Small intestine (tissue), 7 donors: Measurements from ENCODE around the gene MCMBP. TPM values are rescaled to one million over a fixed set of nuclear protein-coding genes. Genes with fewer than 3 reads are reported as not detected.
"Not testable (repeated sequence)": the region's sequence is repeated elsewhere in the genome, so short reads cannot be mapped to it uniquely, and the experiment has no call there.

Source experiments
- DNase-seq, 2 donors: peaks; one replicate each; pipeline versions ENCODE4 v3.0.0 to v3.0.0-alpha.2; 2013
- FAIRE-seq: peaks from 2 replicates; lab custom pipeline; 2012; peaks lifted over from hg19 to GRCh38; lab: Jason Lieb, UNC
- H3K27ac ChIP-seq, 3 donors: one replicate each; pipeline ENCODE4 v1.5.1; 2013; ENCODE audit warnings: low read length in 2 of 3, mild to moderate bottlenecking in 2 of 3, control low read depth in 1 of 3, inconsistent platforms in 1 of 3, low read depth in 1 of 3, moderate library complexity in 1 of 3
- H3K27me3 ChIP-seq, 3 donors: one replicate each; pipeline ENCODE4 v1.6.1; 2013; ENCODE audit warnings: low read length in 3 of 3, inconsistent platforms in 1 of 3; ENCODE audit not compliant: control insufficient read depth in 3 of 3, insufficient read depth in 3 of 3
- H3K36me3 ChIP-seq, 3 donors: one replicate each; pipeline ENCODE4 v1.6.1; 2013; ENCODE audit warnings: low read length in 3 of 3, inconsistent platforms in 1 of 3, low read depth in 1 of 3, mild to moderate bottlenecking in 1 of 3, moderate library complexity in 1 of 3; ENCODE audit not compliant: control insufficient read depth in 3 of 3, insufficient read depth in 2 of 3
- H3K4me1 ChIP-seq, 3 donors: one replicate each; pipeline ENCODE4 v1.6.1; 2013; ENCODE audit warnings: low read length in 2 of 3, inconsistent platforms in 1 of 3, low read depth in 1 of 3, mild to moderate bottlenecking in 1 of 3, moderate library complexity in 1 of 3; ENCODE audit not compliant: control insufficient read depth in 3 of 3, insufficient read depth in 2 of 3
- H3K4me3 ChIP-seq, 3 donors: one replicate each; pipeline ENCODE4 v1.5.1; 2013; ENCODE audit warnings: low read length in 3 of 3, control low read depth in 1 of 3, inconsistent platforms in 1 of 3, low read depth in 1 of 3, mild to moderate bottlenecking in 1 of 3, moderate library complexity in 1 of 3
- H3K9me3 ChIP-seq, 2 donors: one replicate each; pipeline ENCODE4 v1.6.1; 2013; ENCODE audit warnings: low read depth in 1 of 2, low read length in 1 of 2; ENCODE audit not compliant: control insufficient read depth in 2 of 2, insufficient read depth in 1 of 2
- WGBS, 3 donors: extraction: QIAGEN DNeasy Blood & Tissue Kit; methylation state at CpG; one replicate each; pipeline ENCODE4 v1.1.7; 2013; 5-methylcytosine and 5-hydroxymethylcytosine counted together
- polyA plus RNA-seq, 4 donors: library from polyadenylated mRNA; stranded (reverse) in 3 of 4; unstranded in 1 of 4; fragments of 200-250 nt in 3 of 4; fragments of 120-200 nt in 1 of 4; gene quantifications; one replicate each; pipeline versions ENCODE4 v1.2.1 to v1.2.3, GENCODE V29; 2013
- donor health status: healthy with polysubstance abuse.
- donor health status: control.
- donor health status: control.
- donor health status: Bipolar disorder and iron deficiency.
- donor health status: healthy.

The MCMBP gene
- polyA plus RNA-seq, 4 donors, result 21.5 to 37.6 (median 25.8) TPM

GRCh38 chr10:119871881-119872609, 598 bp downstream of the MCMBP start:
- H3K4me3 ChIP-seq, result peak overlapping the region; percentile 88 to 97 (median 94)
- 0 to 1% (median 0%) methylated on average over 28 to 56 of the region's 56 CpGs for WGBS, 3 donors
- peak overlapping the region; percentile 74 to 92 (median 82) for H3K27ac ChIP-seq
- no peaks in the 10 kb centered on the region for H3K9me3 ChIP-seq
- DNase-seq (peak; percentile 66 to 85), FAIRE-seq (no peak)
- peaks cover 3 to 6% (median 3%) of the 10 kb centered on the region in 3 donors for H3K4me1 ChIP-seq
- H3K36me3 ChIP-seq, result no peaks in the 10 kb centered on the region
- no peaks in the 10 kb centered on the region for H3K27me3 ChIP-seq

- WGBS, 3 donors, result 78 to 81% (median 80%) methylated on average over 4 of the region's 4 CpGs
- not testable (repeated sequence) for H3K9me3 ChIP-seq, H3K36me3 ChIP-seq, H3K27me3 ChIP-seq, FAIRE-seq, H3K4me1 ChIP-seq, DNase-seq, H3K4me3 ChIP-seq, H3K27ac ChIP-seq
Measured at GRCh38 chr10:119869398-119869797, 3.2 kb downstream of the MCMBP start.

- H3K4me3 ChIP-seq, result no peak overlapping the region
- H3K27me3 ChIP-seq, result no peaks in the 10 kb centered on the region
- FAIRE-seq (no peak), DNase-seq (no peak)
- no peak overlapping the region for H3K27ac ChIP-seq
- peaks cover 0 to 3% of the 10 kb centered on the region in 2 donors for H3K9me3 ChIP-seq
- peaks cover 0 to 3% (median 0%) of the 10 kb centered on the region in 3 donors for H3K4me1 ChIP-seq
- peaks cover 0 to 2% (median 0%) of the 10 kb centered on the region in 3 donors for H3K36me3 ChIP-seq
- WGBS, 3 donors, result 84 to 88% (median 84%) methylated on average over 7 of the region's 7 CpGs
Measured at GRCh38 chr10:119867317-119867716, 5.3 kb downstream of the MCMBP start.

- H3K27me3 ChIP-seq, result no peaks in the 10 kb centered on the region
Measured at GRCh38 chr10:119865699-119866240, 6.9 kb downstream of the MCMBP start.

GRCh38 chr10:119863951-119864565, 8.6 kb downstream of the MCMBP start:
- H3K9me3 ChIP-seq, result peaks cover 0 to 3% of the 10 kb centered on the region in 2 donors
- no peak overlapping the region for H3K4me3 ChIP-seq
- WGBS, 3 donors, result 47 to 60% (median 56%) methylated on average over 4 of the region's 4 CpGs
- H3K36me3 ChIP-seq, result peaks cover 0 to 6% (median 0%) of the 10 kb centered on the region in 3 donors
- DNase-seq (no peak), FAIRE-seq (no peak)
- no peaks in the 10 kb centered on the region for H3K4me1 ChIP-seq
- no peaks in the 10 kb centered on the region for H3K27me3 ChIP-seq
- no peak overlapping the region for H3K27ac ChIP-seq

More at GRCh38 chr10:119865699-119866240, 6.9 kb downstream of the MCMBP start:
- Histone ChIP-seq H3K27ac (no peak overlapping the region), H3K4me3 (no peak overlapping the region), H3K9me3 (peaks cover 0 to 3% of the 10 kb centered on the region in 2 donors), H3K4me1 (no peaks in the 10 kb centered on the region), H3K36me3 (peaks cover 0 to 6% (median 0%) of the 10 kb centered on the region in 3 donors)
- FAIRE-seq (no peak), DNase-seq (no peak)
- 90 to 94% (median 93%) methylated on average over 6 of the region's 6 CpGs for WGBS, 3 donors

GRCh38 chr10:119862524-119862923, 10.1 kb downstream of the MCMBP start:
- FAIRE-seq, result no peak

GRCh38 chr10:119860866-119861607, 11.6 kb downstream of the MCMBP start:
- Histone ChIP-seq H3K4me3 (no peak overlapping the region), H3K4me1 (no peaks in the 10 kb centered on the region), H3K27ac (no peak overlapping the region), H3K27me3 (no peaks in the 10 kb centered on the region), H3K36me3 (peaks cover 0 to 9% (median under 1%) of the 10 kb centered on the region in 3 donors), H3K9me3 (peaks cover 0 to 3% of the 10 kb centered on the region in 2 donors)
- 64 to 70% (median 68%) methylated on average over 7 of the region's 7 CpGs for WGBS, 3 donors
- DNase-seq, result no peak
- no peak for FAIRE-seq

More at GRCh38 chr10:119862524-119862923, 10.1 kb downstream of the MCMBP start:
- Histone ChIP-seq H3K36me3 (peaks cover 0 to 6% (median 0%) of the 10 kb centered on the region in 3 donors), H3K9me3 (peaks cover 0 to 3% of the 10 kb centered on the region in 2 donors), H3K4me1 (no peaks in the 10 kb centered on the region), H3K27me3 (no peaks in the 10 kb centered on the region), H3K27ac (no peak overlapping the region), H3K4me3 (no peak overlapping the region)
- WGBS, 3 donors, result 46 to 67% (median 55%) methylated on average over 1 of the region's 1 CpG
- DNase-seq, result no peak
